Stromal cell of bone marrow (primary cell): ENCODE measurements around the gene HRH3.

ENCODE experiments used
- DNase-seq: peaks from one replicate; pipeline ENCODE4 v3.0.0-alpha.2; 2012; ENCODE audit warnings: low read depth

The HRH3 gene

DNA sequence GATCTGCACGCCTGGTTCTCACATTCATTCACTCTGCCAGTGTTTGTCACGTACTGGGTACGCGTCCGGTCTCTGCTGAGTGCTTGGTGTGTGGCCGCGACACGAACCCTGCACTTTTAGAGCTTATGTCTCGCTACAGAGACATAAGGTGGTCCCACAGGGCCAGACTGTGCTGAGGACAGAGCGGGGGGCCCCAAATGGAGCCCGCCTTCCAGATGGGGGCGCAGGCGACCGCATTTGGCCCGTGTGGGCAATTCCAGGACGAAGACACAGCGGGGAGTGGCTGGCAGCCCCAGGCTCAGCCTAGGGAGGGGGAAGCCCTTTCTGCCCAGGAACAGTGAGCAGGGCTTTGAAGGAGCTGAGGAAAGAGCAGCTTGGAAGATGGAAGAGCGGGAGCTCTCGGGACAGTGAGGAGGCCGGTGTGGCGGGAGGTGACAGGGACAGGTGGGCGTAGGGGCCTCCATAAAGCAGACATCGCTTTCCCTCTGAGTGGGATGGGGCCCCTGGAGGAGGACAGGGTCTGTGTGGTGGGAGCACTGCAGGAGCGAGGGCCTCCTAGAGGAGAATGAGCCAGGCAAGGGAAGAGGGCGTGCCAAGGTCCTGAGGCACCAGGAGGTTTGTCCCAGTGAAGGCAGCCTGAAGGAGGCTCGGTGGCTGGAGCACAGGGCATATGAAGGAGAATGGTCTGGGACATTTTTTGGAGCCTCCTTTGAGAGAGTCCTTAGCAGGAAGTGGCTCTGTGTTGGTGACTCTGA is 45.0 kb downstream of the HRH3 start:
- DNase-seq: no peak

GRCh38 chr20:62174021-62174804 is 45.9 kb downstream of the HRH3 start:
- no peak for DNase-seq

DNA sequence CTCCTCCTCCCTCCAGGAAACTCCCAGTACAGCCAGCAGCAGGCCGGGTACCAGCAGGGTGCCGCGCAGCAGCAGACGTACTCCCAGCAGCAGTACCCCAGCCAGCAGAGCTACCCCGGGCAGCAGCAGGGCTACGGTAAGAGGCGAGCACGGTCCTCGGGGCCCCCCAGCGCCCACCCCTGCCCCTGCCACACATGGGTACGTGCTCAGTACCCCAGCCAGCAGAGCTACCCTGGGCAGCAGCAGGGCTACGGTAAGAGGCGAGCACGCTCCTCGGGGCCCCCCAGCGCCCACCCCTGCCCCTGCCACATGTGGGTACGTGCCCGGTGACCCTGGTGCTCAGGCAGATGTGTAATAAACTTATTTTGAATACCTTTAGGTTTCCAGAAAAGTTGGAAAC is 47.4 kb downstream of the HRH3 start:
- DNase-seq: no peak

- DNase-seq: no peak
Measured at GRCh38 chr20:62171245-62171644, 48.8 kb downstream of the HRH3 start.

DNA sequence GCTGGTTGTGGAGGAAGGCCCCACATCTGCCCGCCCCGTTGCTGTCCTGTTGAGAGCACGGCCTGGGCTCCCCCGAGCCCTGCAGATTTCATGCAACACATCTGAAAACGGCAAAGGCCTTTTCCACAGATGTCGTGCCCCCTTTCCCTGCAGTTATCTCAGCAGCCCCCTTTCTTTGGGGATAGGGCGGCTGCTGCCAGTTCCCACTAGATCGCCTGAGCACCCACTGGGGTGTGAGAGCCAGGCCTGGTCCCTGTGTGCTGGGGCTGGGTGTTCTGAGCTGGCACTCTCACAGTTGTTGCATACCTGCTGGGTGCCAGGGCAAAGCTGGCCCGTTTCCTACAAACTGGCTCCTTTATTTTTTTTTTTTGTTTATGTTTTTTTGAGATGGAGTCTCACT is 49.5 kb downstream of the HRH3 start:
- DNase-seq: no peak

DNA sequence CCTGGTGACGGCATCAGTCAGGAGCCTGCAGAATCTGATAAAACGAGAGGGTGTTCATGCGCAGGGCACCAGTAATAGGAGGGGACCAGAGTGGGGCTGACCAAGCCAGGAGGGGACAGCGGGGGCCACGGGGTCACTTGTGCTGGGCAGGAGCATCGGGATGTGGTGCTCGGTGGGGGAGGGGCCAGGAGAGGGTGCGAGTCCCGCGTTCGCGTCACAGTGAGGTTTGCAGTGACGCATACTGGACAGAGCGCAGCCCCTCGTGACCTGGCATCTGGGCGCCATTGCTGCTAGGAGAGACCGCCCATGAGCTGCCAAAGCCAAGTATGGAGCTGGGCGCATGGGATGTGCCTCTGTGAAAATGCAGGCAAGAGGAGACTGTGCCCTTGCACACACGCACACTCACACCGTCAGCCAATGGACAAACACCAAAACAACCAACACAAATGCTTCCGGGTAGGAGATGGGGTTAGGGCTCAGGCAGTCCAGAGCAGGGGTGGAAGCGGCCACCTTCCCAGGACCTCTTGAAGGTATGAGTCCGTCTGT is 51.1 kb downstream of the HRH3 start:
- no peak for DNase-seq

DNA sequence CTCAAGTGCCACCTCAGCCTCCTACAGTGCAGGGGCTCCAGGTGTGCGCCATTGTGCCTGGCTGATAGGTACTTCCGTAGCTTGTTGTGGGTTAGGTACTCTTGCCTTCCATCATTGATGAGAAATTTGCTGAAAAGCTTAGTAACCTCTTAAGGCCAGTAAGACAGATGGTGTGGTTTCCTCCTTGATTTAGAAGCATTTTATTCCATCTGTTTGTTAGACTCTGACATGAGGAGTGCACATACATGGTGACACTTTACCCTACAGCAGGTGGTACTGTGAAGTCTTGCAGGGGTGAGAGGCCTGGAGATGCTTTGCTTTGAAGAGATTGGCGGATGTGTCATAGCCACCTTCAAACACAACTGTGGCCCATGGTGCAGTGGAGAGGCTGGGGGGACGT is 52.0 kb downstream of the HRH3 start:
- DNase-seq: no peak

DNA sequence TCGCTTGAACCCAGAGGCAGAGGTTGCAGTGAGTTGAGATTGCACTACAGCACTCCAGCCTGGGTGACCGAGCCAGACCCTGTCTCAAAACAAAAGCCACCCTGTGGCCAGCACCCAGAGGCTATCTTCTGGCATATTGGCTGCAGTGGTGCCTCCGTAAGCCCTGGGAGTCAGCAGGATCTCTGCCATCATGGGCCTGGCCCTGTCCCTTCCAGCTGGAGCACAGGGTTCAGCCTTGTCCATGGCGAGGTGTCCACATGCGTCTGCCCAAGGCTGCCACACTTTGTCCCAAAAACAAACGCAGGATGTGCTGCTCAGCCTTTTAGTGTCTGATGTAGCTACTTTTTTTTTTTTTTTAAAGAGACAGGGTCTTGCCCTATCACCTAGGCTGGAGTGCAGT is 52.6 kb downstream of the HRH3 start:
- no peak for DNase-seq

DNA sequence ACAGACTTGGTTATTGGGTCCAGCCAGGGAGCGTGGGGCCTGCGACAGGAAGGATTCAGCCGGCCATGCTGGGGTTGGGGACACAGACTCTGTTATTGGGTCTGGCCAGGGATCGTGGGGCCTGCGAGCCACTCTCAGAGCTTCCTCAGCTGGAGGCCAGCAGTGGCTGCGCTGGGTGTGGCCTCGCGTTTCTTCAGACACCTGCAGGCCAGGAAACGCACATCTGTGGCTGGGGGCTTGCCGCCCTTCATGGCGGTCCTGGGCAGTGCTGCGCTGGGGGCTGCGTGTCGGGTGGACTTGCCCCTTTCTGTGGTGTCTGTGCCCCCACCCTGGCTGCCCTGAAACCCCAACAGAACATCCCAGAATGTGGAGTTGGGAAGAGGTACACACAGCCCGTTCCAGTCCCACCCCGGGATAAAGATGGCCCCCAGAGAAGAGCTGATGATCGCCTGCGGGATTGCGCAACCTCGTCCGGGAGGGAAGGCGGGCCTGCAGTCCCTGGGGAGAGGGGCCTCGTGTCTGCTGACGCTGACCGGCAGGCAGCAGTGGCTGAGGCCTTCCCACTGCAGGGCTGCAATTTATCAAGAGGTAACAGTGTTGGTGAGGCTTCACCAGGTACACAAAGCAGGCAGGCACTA is 54.2 kb downstream of the HRH3 start:
- no peak for DNase-seq
